K562 (cell line): ENCODE results near the gene WWTR1. TPM values are rescaled to one million over a fixed set of nuclear protein-coding genes. Genes with fewer than 3 reads are reported as not detected.

ENCODE experiments used
- ATAC-seq: fragments of 200-7000 bp; cut with Tn5 transposase; 3 replicates; pipeline ENCODE4 v1.9.1; 2020; ENCODE audit warnings: moderate library complexity
- BruUV-seq: library from RNA; stranded (reverse); fragments of 400-500 nt; replicated peaks from 2 replicates; lab custom pipeline; 2021; lab: Mats Ljungman, UMichigan
- CTCF ChIA-PET: fragments of 300-600 bp; formaldehyde crosslinking; extraction: SDS; loops from one replicate; lab custom pipeline; 2021; ENCODE audit warnings: low intra/inter-chr PET ratio; lab: Yijun Ruan, JAX
- POLR2A ChIA-PET: fragments of 300-600, 350-650 bp; sonication (Branson Sonifier 250); formaldehyde crosslinking; extraction: SDS; loops from one replicate; lab custom pipeline; 2021; ENCODE audit warnings: antibody characterized with exemption, inconsistent platforms; lab: Yijun Ruan, JAX
- DNase-seq, 4 experiments: peaks; one replicate each; pipeline versions ENCODE4 v3.0.0 to v3.0.0-alpha.2; 2011 to 2018; ENCODE audit warnings: low spot score in 3 of 4, mixed read lengths in 3 of 4; ENCODE audit errors: extremely low read depth in 1 of 4
- FAIRE-seq: peaks from 2 replicates; lab custom pipeline; 2011; peaks lifted over from hg19 to GRCh38; lab: Jason Lieb, UNC
- H2AFZ ChIP-seq: 2 replicates; pipeline ENCODE4 v1.6.0; 2011; ENCODE audit warnings: low read depth, low read length, control low read depth, inconsistent platforms
- H3K27ac ChIP-seq: fragments of 200-600 bp; 3 replicates; pipeline ENCODE4 v1.8.0; 2011; ENCODE audit warnings: low read depth, mild to moderate bottlenecking, control low read depth, inconsistent platforms, low read length, moderate library complexity, mixed read lengths; ENCODE audit errors: extremely low read depth
- H3K27me3 ChIP-seq, 2 experiments: fragments of 300-600 bp in 1 of 2; 2 replicates in 1 of 2; 3 replicates in 1 of 2; pipeline versions ENCODE4 v1.6.0 to v1.8.0; 2011; ENCODE audit warnings: inconsistent platforms in 2 of 2, low read length in 2 of 2, mild to moderate bottlenecking in 1 of 2, mixed read lengths in 1 of 2, moderate library complexity in 1 of 2; ENCODE audit not compliant: control insufficient read depth in 2 of 2, insufficient read depth in 2 of 2
- H3K36me3 ChIP-seq: fragments of 300-600 bp; 3 replicates; pipeline ENCODE4 v1.8.0; 2011; ENCODE audit warnings: mild to moderate bottlenecking, low read length, inconsistent platforms; ENCODE audit not compliant: control insufficient read depth, insufficient read depth
- H3K4me1 ChIP-seq, 2 experiments: fragments of 200-600 bp in 1 of 2; replicated peaks in 1 of 2; 2 replicates in 1 of 2; 3 replicates in 1 of 2; pipeline versions ENCODE4 v1.5.1 to v1.8.0; 2011; ENCODE audit warnings: inconsistent platforms in 2 of 2, low read length in 2 of 2, mild to moderate bottlenecking in 1 of 2, mixed read lengths in 1 of 2, moderate library complexity in 1 of 2; ENCODE audit not compliant: control insufficient read depth in 2 of 2, insufficient read depth in 2 of 2
- H3K4me2 ChIP-seq: 2 replicates; pipeline ENCODE4 v1.6.1; 2011; ENCODE audit warnings: low read length, control low read depth, inconsistent platforms, mixed read lengths; ENCODE audit not compliant: insufficient read depth
- H3K4me3 ChIP-seq: fragments of 200-600 bp; sonication (generic), shearing (Covaris generic); 2 replicates; pipeline ENCODE4 v1.5.1; 2016; ENCODE audit warnings: control low read depth, inconsistent platforms
- H3K79me2 ChIP-seq: fragments of 200-600 bp; 3 replicates; pipeline ENCODE4 v1.8.0; 2011; ENCODE audit warnings: low read length, inconsistent platforms; ENCODE audit not compliant: control insufficient read depth, insufficient read depth
- H3K9ac ChIP-seq, 2 experiments: 2 replicates each; pipeline versions ENCODE4 v1.6.0 to v1.6.1; 2011; ENCODE audit warnings: low read depth in 2 of 2, low read length in 2 of 2, control low read depth in 1 of 2, inconsistent platforms in 1 of 2, mild to moderate bottlenecking in 1 of 2, mixed read lengths in 1 of 2; ENCODE audit not compliant: insufficient read depth in 1 of 2
- H3K9me1 ChIP-seq: one replicate; pipeline ENCODE4 v1.6.0; 2011; ENCODE audit warnings: inconsistent platforms, mild to moderate bottlenecking, low read length, moderate library complexity; ENCODE audit not compliant: control insufficient read depth, insufficient read depth
- H3K9me3 ChIP-seq: replicated peaks from 2 replicates; pipeline ENCODE4 v1.5.1; 2011; ENCODE audit warnings: low read depth, low read length, inconsistent platforms; ENCODE audit not compliant: control insufficient read depth, insufficient read depth
- H4K20me1 ChIP-seq: replicated peaks from 2 replicates; pipeline ENCODE4 v1.6.1; 2011; ENCODE audit warnings: low read length, inconsistent platforms, mixed read lengths; ENCODE audit not compliant: control insufficient read depth, insufficient read depth
- ATF7 ChIP-seq: fragments of 450-650 bp; IDR thresholded peaks from 2 replicates; pipeline ENCODE4 v1.7.1; 2014; ENCODE audit warnings: mild to moderate bottlenecking, moderate library complexity
- CBX3 ChIP-seq, 2 experiments: IDR thresholded peaks; 1 replicate in 1 of 2; 2 replicates in 1 of 2; pipeline ENCODE4 v1.6.1; 2012; ENCODE audit warnings: inconsistent platforms in 2 of 2, low read length in 2 of 2, borderline replicate concordance in 1 of 2, control low read depth in 1 of 2
- GATAD2A ChIP-seq: fragments of 450-650 bp; IDR thresholded peaks from 2 replicates; pipeline ENCODE4 v1.6.1; 2017
- HCFC1 ChIP-seq: IDR thresholded peaks from 2 replicates; pipeline ENCODE4 v1.6.1; 2012; ENCODE audit warnings: low read depth, low read length, improper control_type of control experiment
- HNRNPUL1 ChIP-seq: fragments of 200-400 bp; formaldehyde crosslinking; IDR thresholded peaks from 2 replicates; pipeline ENCODE4 v1.6.1; 2017; ENCODE audit warnings: low read length
- MCM2 ChIP-seq: fragments of 450-650 bp; IDR thresholded peaks from 2 replicates; pipeline ENCODE4 v1.6.1; 2017; ENCODE audit warnings: low read depth, mild to moderate bottlenecking
- SLC30A9 ChIP-seq: fragments of 250-450 bp; sonication (Bioruptor Pico); IDR thresholded peaks from 2 replicates; pipeline ENCODE4 v1.8.0; 2022; ENCODE audit warnings: mild to moderate bottlenecking, moderate library complexity
- TCFL5 ChIP-seq: fragments of 250-450 bp; sonication (Bioruptor Pico); conservative IDR thresholded peaks from 2 replicates; pipeline ENCODE4 v1.6.1; 2021; ENCODE audit warnings: mild to moderate bottlenecking, moderate library complexity, matching md5 sums
- THRB ChIP-seq: fragments of 450-650 bp; formaldehyde crosslinking; conservative IDR thresholded peaks from 2 replicates; pipeline ENCODE4 v1.4.0; 2022; ENCODE audit warnings: mild to moderate bottlenecking, missing genetic modification characterization
- ZNF586 ChIP-seq: fragments of 450-650 bp; formaldehyde crosslinking; conservative IDR thresholded peaks from 2 replicates; pipeline ENCODE4 v1.4.0; 2020; ENCODE audit warnings: mild to moderate bottlenecking, moderate library complexity
- ZNF75A ChIP-seq: fragments of 450-650 bp; formaldehyde crosslinking; IDR thresholded peaks from 2 replicates; pipeline ENCODE4 v1.4.0; 2020; ENCODE audit warnings: mild to moderate bottlenecking
- WGBS: fragments of 100-300 bp; shearing (Covaris generic); methylation state at CpG from one replicate; pipeline ENCODE4 v1.1.6; 2016; ENCODE audit warnings: low coverage, mixed read lengths; ENCODE audit not compliant: insufficient coverage; ENCODE audit errors: missing lambda C conversion rate; 5-methylcytosine and 5-hydroxymethylcytosine counted together
- in situ Hi-C: fragments of 300-500 bp; cut with MboI; formaldehyde crosslinking; loops from 4 replicates; pipeline ENCODE4 v1.15.0; 2018; ENCODE audit warnings: inconsistent platforms, mixed read lengths
- intact Hi-C: fragments of 100-400 bp; cut with micrococcal nuclease; formaldehyde crosslinking; loops from 2 replicates; pipeline ENCODE4 v1.14.2; 2022
- polyA plus RNA-seq, 8 experiments: library from polyadenylated mRNA; depleted of rRNA in 4 of 8; stranded (reverse) in 5 of 8; unstranded in 3 of 8; fragments of >200 nt; fragmentation: Nextera tagmentation in 2 of 8; fragmentation: Illumina TruSeq in 1 of 8; extraction: Ambion mirVana in 2 of 8; extraction: Trizol in 1 of 8; gene quantifications; 2 replicates each; pipeline versions ENCODE4 v1.2.1 to v1.2.3, GENCODE V29; 2011 to 2014; ENCODE audit warnings: inconsistent platforms in 1 of 8, missing spikeins in 1 of 8
- total RNA-seq, 7 experiments: library from RNA; depleted of rRNA in 6 of 7; stranded (reverse); fragments of >200 nt in 6 of 7; fragmentation: Illumina TruSeq in 2 of 7; extraction: Trizol in 2 of 7; gene quantifications; 2 replicates each; pipeline versions ENCODE4 v1.2.1 to v1.2.3, GENCODE V29; 2011 to 2021; ENCODE audit warnings: low replicate concordance in 1 of 7
- TF ChIP-seq, protein P1 (sequence below): fragments of 450-650 bp; IDR thresholded peaks from 2 replicates; pipeline ENCODE4 v1.6.1; 2016; ENCODE audit warnings: mild to moderate bottlenecking, moderate library complexity

Gene WWTR1
- total and polyA plus RNA-seq, 9 of the 15 experiments (the other 6 are each of a cell fraction or from before 2014, with no cell fraction given) = 0.04 to 1.5 (median 0.60) TPM

- no peaks in the 10 kb centered on the region for H3K36me3 ChIP-seq
- WGBS = 63% methylated on average over 2 of the region's 2 CpGs
- H3K9ac ChIP-seq = no peak overlapping the region
- no peaks in the 10 kb centered on the region for H4K20me1 ChIP-seq
- DNase-seq (no peak), ATAC-seq (no peak), FAIRE-seq (no peak)
- H3K4me1 ChIP-seq = peaks cover 0 to 10% of the 10 kb centered on the region in 2 experiments; a peak in 3 of 5 replicates
- H3K27me3 ChIP-seq = no peaks in the 10 kb centered on the region; a peak in 1 of 5 replicates
- no peaks in the 10 kb centered on the region for H3K9me3 ChIP-seq
- H3K4me3 ChIP-seq = no peak overlapping the region
- ChIA-PET CTCF (no interaction called here), POLR2A (no interaction called here)
- in situ Hi-C loops (no loop called here), intact Hi-C loops (no loop called here)
- no peaks in the 10 kb centered on the region for H3K9me1 ChIP-seq
- H3K79me2 ChIP-seq = no peaks in the 10 kb centered on the region
- no peak overlapping the region for H2AFZ ChIP-seq
- BruUV-seq = no TSS peak
- no peak overlapping the region for H3K27ac ChIP-seq
- H3K4me2 ChIP-seq = no peak overlapping the region
- TF ChIP-seq TCFL5 (CRISPR knock-in tag) (no peak), THRB (CRISPR knock-in tag) (no peak), GATAD2A (no peak), MCM2 (no peak), ATF7 (no peak), ZNF75A (no peak), HNRNPUL1 (no peak), HCFC1 (no peak), SLC30A9 (no peak), ZNF586 (no peak), CBX3 (IDR thresholded peaks at IDR 0.05; ENCODE audit: borderline replicate concordance in 1 of 2, low read length in 2 of 2) (no peak)
- TF ChIP-seq, protein P1, sequence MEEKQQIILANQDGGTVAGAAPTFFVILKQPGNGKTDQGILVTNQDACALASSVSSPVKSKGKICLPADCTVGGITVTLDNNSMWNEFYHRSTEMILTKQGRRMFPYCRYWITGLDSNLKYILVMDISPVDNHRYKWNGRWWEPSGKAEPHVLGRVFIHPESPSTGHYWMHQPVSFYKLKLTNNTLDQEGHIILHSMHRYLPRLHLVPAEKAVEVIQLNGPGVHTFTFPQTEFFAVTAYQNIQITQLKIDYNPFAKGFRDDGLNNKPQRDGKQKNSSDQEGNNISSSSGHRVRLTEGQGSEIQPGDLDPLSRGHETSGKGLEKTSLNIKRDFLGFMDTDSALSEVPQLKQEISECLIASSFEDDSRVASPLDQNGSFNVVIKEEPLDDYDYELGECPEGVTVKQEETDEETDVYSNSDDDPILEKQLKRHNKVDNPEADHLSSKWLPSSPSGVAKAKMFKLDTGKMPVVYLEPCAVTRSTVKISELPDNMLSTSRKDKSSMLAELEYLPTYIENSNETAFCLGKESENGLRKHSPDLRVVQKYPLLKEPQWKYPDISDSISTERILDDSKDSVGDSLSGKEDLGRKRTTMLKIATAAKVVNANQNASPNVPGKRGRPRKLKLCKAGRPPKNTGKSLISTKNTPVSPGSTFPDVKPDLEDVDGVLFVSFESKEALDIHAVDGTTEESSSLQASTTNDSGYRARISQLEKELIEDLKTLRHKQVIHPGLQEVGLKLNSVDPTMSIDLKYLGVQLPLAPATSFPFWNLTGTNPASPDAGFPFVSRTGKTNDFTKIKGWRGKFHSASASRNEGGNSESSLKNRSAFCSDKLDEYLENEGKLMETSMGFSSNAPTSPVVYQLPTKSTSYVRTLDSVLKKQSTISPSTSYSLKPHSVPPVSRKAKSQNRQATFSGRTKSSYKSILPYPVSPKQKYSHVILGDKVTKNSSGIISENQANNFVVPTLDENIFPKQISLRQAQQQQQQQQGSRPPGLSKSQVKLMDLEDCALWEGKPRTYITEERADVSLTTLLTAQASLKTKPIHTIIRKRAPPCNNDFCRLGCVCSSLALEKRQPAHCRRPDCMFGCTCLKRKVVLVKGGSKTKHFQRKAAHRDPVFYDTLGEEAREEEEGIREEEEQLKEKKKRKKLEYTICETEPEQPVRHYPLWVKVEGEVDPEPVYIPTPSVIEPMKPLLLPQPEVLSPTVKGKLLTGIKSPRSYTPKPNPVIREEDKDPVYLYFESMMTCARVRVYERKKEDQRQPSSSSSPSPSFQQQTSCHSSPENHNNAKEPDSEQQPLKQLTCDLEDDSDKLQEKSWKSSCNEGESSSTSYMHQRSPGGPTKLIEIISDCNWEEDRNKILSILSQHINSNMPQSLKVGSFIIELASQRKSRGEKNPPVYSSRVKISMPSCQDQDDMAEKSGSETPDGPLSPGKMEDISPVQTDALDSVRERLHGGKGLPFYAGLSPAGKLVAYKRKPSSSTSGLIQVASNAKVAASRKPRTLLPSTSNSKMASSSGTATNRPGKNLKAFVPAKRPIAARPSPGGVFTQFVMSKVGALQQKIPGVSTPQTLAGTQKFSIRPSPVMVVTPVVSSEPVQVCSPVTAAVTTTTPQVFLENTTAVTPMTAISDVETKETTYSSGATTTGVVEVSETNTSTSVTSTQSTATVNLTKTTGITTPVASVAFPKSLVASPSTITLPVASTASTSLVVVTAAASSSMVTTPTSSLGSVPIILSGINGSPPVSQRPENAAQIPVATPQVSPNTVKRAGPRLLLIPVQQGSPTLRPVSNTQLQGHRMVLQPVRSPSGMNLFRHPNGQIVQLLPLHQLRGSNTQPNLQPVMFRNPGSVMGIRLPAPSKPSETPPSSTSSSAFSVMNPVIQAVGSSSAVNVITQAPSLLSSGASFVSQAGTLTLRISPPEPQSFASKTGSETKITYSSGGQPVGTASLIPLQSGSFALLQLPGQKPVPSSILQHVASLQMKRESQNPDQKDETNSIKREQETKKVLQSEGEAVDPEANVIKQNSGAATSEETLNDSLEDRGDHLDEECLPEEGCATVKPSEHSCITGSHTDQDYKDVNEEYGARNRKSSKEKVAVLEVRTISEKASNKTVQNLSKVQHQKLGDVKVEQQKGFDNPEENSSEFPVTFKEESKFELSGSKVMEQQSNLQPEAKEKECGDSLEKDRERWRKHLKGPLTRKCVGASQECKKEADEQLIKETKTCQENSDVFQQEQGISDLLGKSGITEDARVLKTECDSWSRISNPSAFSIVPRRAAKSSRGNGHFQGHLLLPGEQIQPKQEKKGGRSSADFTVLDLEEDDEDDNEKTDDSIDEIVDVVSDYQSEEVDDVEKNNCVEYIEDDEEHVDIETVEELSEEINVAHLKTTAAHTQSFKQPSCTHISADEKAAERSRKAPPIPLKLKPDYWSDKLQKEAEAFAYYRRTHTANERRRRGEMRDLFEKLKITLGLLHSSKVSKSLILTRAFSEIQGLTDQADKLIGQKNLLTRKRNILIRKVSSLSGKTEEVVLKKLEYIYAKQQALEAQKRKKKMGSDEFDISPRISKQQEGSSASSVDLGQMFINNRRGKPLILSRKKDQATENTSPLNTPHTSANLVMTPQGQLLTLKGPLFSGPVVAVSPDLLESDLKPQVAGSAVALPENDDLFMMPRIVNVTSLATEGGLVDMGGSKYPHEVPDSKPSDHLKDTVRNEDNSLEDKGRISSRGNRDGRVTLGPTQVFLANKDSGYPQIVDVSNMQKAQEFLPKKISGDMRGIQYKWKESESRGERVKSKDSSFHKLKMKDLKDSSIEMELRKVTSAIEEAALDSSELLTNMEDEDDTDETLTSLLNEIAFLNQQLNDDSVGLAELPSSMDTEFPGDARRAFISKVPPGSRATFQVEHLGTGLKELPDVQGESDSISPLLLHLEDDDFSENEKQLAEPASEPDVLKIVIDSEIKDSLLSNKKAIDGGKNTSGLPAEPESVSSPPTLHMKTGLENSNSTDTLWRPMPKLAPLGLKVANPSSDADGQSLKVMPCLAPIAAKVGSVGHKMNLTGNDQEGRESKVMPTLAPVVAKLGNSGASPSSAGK = no peak
These were observed 80.0 kb downstream of the WWTR1 start for GRCh38 chr3:149577801-149578200.
